GM11168 (cell line): Measurements from ENCODE around the gene PLCH1.

Experiments
- in situ Hi-C: fragments of 300-500 bp; cut with MboI; formaldehyde crosslinking; loops from one replicate; pipeline ENCODE4 v1.12.0; 2022; ENCODE audit warnings: low sequenced_read_pairs; ENCODE audit not compliant: unreplicated experiment

The PLCH1 gene

DNA sequence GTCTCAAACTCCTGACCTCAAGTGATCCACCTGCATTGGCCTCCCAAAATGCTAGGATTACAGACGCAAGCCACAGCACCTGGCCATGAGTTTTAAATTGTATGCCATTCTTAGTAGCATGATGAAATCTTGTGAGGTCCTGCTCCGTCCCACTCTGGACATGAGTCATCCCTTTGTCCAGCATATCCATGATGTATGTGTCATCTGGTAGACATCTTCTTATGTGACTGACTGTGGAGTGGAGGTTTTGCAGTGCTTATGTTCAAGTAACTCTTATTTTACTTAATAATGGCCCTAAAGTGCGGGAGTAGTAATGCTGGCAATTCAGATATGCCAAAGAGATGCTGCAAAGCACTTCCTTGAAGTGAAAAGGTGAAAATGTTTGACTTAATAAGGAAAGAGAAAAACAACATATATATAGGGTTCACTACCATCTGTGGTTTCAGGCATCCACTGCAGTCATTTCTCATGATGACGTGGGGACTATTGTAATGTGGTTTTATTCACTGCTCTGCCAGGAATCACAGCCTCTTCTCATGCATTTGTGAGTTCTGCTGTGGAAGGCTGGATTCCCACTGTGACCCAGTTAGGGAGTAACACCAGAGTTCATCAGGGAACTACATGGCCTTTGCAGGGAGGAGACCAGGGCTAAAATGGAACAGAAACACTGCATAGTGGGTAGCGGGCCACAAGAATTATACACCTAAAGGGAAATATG is 246.8 kb downstream of the PLCH1 start:
- in situ Hi-C loops = no loop called here

DNA sequence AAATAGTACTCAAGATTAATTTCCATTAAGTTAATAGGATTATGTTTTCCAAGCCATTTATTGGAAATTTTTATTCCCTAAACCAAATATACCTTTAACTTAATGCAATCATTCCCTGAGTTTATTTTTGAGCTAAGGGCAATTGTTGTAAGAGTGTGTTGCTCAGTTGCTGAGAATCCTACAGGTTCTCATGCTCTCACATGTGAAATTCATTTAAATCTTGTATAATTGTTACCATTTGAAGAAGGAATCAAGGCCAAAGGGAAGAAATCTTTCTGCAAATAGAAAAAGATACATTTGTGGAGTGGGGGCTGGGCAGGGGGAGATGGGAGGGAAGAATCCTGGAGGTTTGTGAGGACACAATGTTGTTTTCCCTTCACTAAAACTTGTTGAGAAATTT is 248.7 kb downstream of the PLCH1 start:
- in situ Hi-C loops = no loop called here

- in situ Hi-C loops = no loop called here
Observed at GRCh38 chr3:155495387-155495786, 249.5 kb downstream of the PLCH1 start.

DNA sequence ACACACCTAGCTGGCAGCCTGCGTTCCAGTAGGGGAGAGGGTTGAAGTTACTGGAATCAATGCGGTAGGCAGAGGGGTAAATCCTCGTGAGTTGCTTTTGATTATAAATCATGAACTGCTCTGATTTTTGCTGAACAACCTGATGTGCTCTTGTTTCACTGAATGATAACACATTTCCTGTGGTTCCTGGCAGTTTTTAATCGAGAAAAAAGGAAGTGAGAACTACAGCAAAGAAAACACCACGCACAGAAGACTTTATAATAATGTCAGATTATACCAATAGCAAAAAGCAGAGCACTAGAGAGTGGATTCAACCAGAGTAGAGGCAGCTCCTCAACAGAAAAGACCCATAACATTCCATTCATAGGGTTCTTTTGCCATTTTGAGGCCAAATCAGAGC is 250.5 kb downstream of the PLCH1 start:
- in situ Hi-C loops = no loop called here

DNA sequence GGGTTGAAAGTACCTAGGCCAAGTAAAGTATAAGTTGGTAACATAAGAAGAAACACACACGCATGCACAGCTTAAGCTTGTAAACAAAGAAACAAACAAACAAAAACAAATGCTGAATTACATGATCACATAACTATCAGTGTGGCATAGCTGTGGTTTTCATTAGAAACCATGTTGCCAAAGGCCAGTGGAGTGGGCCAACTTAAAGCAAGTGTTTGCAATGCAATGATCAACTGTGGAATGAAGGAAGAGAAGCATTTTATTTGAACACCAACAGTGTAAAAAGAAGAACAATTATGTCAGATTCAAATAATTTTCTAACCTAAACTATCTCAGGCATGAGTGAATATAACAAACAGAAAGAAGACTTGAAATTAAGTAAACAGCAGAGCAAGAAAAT is 252.0 kb downstream of the PLCH1 start:
- in situ Hi-C loops = no loop called here

DNA sequence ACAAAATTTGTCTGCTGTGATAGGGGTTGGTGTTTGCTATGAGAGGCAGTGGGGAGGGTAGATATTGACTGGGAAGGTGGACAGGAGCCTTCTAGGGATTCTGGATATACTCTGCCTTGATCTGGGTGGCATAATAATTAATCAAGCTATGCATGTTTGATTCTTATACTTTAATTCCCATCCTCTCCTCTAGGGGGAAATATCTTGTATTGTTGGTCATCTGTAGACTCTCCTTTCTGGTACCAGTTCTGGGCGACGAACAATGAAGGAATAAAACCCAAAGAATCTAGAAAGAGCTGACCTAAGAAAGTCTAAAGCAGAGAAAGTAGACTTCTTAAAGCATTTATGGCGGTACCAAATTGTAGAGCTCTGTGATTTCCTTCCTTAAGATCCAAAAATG is 253.2 kb downstream of the PLCH1 start:
- in situ Hi-C loops = no loop called here

- in situ Hi-C loops = no loop called here
Observed at GRCh38 chr3:155488671-155489070, 256.2 kb downstream of the PLCH1 start.

DNA sequence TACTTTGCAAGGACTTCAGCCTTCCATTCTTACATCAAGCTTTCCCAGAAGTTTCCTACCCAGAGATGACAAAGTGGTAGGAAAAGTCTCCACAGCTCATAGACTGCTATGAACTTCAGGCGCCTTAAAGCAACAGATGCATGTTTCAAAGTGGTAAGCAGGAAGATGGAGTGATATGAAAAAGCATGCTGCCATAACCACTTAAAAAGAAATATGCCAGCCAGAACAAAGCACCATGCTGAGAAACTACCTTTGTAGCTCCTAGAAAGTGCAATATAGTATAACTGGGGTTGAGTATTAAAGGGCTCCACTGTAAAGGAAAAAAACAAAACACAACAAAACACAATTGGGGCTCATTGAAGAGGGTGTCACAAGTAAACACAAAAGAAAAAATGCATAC is 259.0 kb downstream of the PLCH1 start:
- in situ Hi-C loops = no loop called here

DNA sequence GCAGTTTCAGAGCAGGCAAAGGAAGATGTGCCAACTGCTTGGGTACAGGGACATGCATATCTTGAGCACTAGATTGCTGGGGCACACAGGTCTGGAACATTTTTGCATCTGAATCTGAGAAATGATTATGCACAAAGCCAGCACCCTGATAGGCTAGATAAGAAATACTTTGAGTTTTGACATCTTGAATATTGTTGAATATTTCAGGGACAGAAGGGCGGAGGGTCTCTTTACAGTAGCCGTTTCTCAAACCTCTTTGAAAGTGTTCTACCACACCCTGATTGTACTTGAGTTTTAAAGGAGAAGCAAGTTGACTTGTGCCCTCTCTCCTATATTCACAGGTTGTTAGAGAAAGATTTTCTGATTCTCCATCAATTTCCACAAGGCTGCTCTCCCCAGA is 263.3 kb downstream of the PLCH1 start:
- in situ Hi-C loops = no loop called here

DNA sequence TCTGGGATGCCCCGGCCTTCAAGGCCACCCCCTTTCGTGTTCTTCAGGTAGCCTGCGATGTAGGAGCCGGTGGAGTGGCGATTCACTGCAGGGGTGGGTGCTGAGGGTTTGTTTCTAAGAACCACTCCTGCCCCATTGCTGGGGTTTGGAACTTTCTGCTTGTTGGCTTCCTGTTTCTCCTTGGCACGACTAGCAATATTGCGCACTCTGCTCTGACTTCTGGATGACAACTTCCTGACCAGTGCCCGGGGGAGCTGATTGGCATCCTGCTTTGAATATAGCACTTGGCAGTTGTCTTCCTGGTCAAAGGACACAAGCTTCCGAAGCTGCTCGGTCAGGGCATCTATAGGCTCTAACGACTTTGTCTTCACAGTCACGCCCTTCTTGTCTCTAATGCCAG is 263.8 kb downstream of the PLCH1 start:
- in situ Hi-C loops = no loop called here

GRCh38 chr3:155465664-155466063 is 279.2 kb downstream of the PLCH1 start:
- in situ Hi-C loops = no loop called here

DNA sequence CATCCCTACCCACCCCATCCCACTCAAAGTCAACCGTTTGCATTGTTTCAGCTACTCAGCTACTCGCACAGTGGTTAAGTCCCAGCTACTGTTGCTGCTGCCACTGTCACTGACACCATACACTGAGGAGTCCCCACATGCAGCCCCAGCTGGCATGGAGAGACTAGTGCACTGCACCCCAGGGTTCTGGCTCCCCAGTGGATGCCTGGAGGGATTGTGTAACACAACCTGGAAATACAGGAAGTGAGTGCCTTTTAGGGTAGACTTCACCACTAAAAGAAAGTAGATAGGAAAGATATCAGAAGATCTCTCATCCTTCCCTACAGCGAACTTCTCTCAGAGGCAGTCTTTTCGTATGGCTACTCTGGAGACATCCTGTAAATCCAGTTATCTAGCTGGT is 282.2 kb downstream of the PLCH1 start:
- in situ Hi-C loops = no loop called here

- in situ Hi-C loops = no loop called here
Observed at GRCh38 chr3:155457591-155457990, 287.3 kb downstream of the PLCH1 start.

- in situ Hi-C loops = no loop called here
Observed at GRCh38 chr3:155455765-155456164, 289.1 kb downstream of the PLCH1 start.

GRCh38 chr3:155453512-155453911 is 291.4 kb downstream of the PLCH1 start:
- in situ Hi-C loops = no loop called here

DNA sequence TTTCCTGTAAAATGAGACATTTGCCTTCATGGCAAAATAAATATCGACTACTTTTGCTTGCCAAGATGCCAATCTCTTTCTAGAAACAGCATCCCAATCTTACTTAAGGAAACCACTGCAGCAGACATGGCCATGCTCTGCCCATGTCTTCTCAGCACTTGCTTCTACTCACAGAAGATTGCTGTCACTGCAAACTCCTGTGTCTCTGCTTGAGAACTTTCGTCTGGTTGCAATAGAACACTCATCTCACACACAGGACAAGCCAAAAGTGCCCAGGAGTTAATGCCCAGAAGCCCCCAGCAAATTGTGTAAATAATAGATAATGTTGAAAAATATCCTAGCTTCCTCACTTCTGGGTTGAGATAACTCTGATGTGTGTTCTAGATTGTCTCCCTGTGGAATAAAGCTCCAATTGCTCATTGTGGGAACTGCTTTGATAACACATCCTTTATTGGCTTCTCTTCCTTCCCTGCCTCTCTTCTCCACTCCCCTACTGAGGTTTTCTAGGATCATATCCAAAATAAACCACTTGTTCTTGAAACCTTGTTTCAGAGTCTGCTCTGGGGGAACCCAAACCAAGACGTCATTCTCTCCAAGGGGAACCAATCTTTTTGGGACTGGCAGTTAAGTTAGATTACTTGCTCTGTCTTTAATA is 295.1 kb downstream of the PLCH1 start:
- in situ Hi-C loops = no loop called here

DNA sequence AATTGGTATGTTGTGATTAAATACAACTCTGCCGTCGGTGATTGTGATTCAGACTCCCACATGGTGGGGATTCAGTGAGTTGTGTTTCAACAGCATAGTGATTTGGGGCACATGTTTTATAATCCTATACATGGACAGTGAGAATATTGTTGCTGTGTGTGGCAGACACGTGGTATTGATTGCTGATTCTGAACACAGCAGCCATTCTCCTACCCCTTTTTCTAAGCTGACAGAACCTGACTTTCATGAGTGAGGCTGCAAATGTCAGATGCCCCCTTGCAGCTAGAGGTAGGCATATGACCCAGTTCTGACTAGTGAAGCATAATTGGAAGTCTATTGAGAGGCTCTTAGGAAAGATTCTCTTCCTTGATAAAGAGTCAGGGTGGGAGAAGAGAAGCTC is 296.3 kb downstream of the PLCH1 start:
- in situ Hi-C loops = no loop called here

DNA sequence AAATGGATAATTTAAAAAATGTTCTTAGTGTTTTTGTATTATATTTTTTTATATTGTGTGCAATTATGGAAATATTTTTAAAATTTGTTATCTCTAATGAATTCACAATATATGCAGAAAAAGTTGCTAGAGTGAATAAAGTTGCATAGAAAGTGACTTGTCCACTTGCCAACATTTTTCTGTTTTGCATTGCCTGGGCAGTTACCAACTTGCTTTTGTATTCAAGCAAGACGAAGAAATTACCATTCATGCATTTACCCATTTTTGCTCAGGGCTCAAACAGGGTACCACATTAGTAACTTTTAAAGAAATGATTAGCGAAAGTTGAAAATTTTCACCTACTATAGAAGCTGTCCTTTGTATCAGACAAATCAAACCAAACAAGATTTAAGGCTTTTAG is 298.5 kb downstream of the PLCH1 start:
- in situ Hi-C loops = no loop called here

- in situ Hi-C loops = no loop called here
Observed at GRCh38 chr3:155444771-155445170, 300.1 kb downstream of the PLCH1 start.

DNA sequence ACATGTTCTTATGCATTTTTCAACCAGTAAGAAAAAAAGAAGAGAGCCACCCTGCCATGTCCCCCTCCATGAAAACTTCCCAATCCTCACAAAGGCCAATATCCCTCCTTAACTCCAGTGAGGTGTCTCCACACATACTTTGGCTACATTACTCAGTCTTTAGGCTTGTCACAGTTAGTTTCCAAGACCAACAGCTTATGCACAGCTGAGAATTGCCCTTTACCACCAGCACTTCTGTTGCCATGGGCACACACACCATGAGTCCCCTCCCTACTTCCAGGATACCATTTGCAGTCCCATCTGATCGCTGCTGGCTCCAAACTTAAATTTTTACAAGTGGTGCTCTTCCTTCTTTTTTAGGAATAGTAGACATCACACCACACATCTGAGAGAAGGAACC is 301.1 kb downstream of the PLCH1 start:
- in situ Hi-C loops = no loop called here

DNA sequence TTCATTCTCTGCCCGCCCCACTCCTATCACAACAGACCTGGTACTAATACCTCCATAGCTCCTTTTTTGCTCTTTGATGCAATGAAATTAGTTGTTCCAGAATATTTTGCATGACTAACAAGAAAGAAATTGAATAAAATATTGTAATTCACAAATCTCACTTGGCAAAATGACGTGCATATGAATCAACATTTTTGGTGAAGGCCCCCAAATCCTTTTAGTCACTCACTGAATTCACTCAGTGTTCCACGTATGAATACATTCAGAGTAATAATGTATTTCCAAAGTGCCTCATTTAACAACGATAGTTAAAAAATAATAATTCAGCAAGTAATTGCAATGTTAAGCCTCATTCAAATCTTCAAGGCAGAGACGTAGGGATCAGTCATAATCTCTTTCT is 302.8 kb downstream of the PLCH1 start:
- in situ Hi-C loops = no loop called here

GRCh38 chr3:155441506-155441905 is 303.4 kb downstream of the PLCH1 start:
- in situ Hi-C loops = no loop called here
